Activated CD4-positive, alpha-beta T cell treated with anti-CD3 and anti-CD28 coated beads for 36 hours (primary cell): ENCODE results near the gene MGMT. TPM values are rescaled to one million over a fixed set of nuclear protein-coding genes. Genes with fewer than 3 reads are reported as not detected.

Source experiments
- ATAC-seq: fragments of 200-7000 bp; cut with Tn5 transposase; one replicate; pipeline ENCODE4 v1.10.0; 2021; ENCODE audit warnings: mild to moderate bottlenecking, moderate library complexity
- CTCF ChIA-PET: fragments of 350-600 bp; sonication (Branson Sonifier 250); formaldehyde crosslinking; loops from one replicate; lab custom pipeline; 2021; ENCODE audit warnings: antibody characterized with exemption; lab: Charles Lee
- POLR2A ChIA-PET: fragments of 350-600 bp; sonication (Branson Sonifier 250); formaldehyde crosslinking; loops from one replicate; lab custom pipeline; 2021; ENCODE audit warnings: antibody characterized with exemption, inconsistent platforms; lab: Charles Lee
- DNase-seq: peaks from one replicate; pipeline ENCODE4 v3.0.0-alpha.2; 2020
- H3K27ac Mint-ChIP-seq: one replicate; pipeline ENCODE4 v1.8.0; 2021; ENCODE audit warnings: mixed read lengths
- H3K27me3 Mint-ChIP-seq: one replicate; pipeline ENCODE4 v1.8.0; 2021; ENCODE audit warnings: mixed read lengths
- H3K36me3 Mint-ChIP-seq: one replicate; pipeline ENCODE4 v1.8.0; 2021; ENCODE audit warnings: low read depth, mixed read lengths
- H3K4me1 Mint-ChIP-seq: one replicate; pipeline ENCODE4 v1.8.0; 2021; ENCODE audit warnings: mixed read lengths
- H3K4me3 Mint-ChIP-seq: one replicate; pipeline ENCODE4 v1.8.0; 2021; ENCODE audit warnings: mild to moderate bottlenecking, moderate library complexity, mixed read lengths
- H3K9me3 Mint-ChIP-seq: one replicate; pipeline ENCODE4 v1.8.0; 2021; ENCODE audit warnings: low read depth, mixed read lengths
- intact Hi-C, 2 experiments: fragments of 100-400 bp; cut with DNase I in 1 of 2; cut with micrococcal nuclease in 1 of 2; formaldehyde crosslinking; loops; one replicate each; pipeline versions ENCODE4 v1.14.2 to v1.15.1; 2022 to 2024; cut with DNase I, micrococcal nuclease
- total RNA-seq, 2 experiments: library from RNA; stranded (reverse); gene quantifications; one replicate each; pipeline ENCODE4 v1.2.3, GENCODE V29; 2021

Gene MGMT
- total RNA-seq, 2 experiments from 2014 or later: 18.0 to 22.8 TPM

- ChIA-PET CTCF (no interaction called here), POLR2A (no interaction called here)
- Mint-ChIP-seq H3K27ac (no peak overlapping the region), H3K36me3 (peaks cover 7% of the 10 kb centered on the region), H3K4me1 (no peaks in the 10 kb centered on the region), H3K27me3 (no peaks in the 10 kb centered on the region), H3K9me3 (no peaks in the 10 kb centered on the region), H3K4me3 (no peak overlapping the region)
- no peak for DNase-seq
- no peak for ATAC-seq
- intact Hi-C loops: no loop called here
These were observed 174.3 kb downstream of the MGMT start for GRCh38 chr10:129641351-129641750.

DNA sequence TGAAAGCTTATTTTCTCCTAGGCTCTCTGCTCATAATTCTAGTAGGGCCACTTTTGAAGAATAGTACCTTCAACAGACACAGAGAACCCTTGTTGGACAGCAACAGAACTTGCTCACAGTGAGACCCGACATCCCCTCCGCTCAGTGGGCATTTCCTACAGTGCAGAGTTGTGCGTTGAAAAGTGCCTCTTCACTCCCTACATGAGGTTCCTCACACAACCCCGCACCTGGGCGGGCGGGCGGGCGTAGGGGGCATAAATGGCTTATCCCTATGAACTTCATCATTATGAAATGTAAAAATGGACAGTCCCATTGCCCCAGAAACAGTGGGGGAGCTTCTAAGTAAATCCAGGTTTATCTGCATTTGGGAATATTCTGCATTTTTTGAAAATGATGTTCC, 174.9 kb downstream of the MGMT start:
- intact Hi-C loops: no loop called here
- Mint-ChIP-seq H3K36me3 (peaks cover 7% of the 10 kb centered on the region), H3K27ac (no peak overlapping the region), H3K9me3 (no peaks in the 10 kb centered on the region), H3K4me1 (no peaks in the 10 kb centered on the region), H3K27me3 (no peaks in the 10 kb centered on the region), H3K4me3 (no peak overlapping the region)
- CTCF ChIA-PET: no interaction called here
- POLR2A ChIA-PET: no interaction called here
- DNase-seq (no peak), ATAC-seq (no peak)

DNA sequence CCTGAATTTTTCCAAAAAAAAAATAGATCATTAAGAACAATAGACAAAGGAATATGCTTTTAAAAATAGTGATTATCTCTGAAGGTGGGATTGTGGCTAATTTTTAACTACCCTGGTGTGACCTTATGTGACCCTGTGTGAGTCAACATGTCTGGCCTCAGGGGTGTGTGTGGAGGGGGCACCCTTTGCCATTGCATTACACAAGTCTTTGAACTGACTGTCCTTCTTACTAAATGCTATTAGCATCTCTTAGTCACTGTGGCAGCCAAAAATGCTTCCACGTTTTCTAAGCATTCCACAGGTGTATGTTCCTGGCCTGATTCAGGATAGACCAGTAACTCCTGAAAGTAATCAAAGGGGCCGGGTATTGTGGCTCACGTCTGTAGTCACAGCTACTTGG, 175.4 kb downstream of the MGMT start:
- no peaks in the 10 kb centered on the region for H3K9me3 Mint-ChIP-seq
- no peak overlapping the region for H3K27ac Mint-ChIP-seq
- no peak overlapping the region for H3K4me3 Mint-ChIP-seq
- ATAC-seq: no peak
- no peaks in the 10 kb centered on the region for H3K4me1 Mint-ChIP-seq
- H3K27me3 Mint-ChIP-seq: no peaks in the 10 kb centered on the region
- intact Hi-C loops: no loop called here
- POLR2A ChIA-PET: no interaction called here
- H3K36me3 Mint-ChIP-seq: peaks cover 7% of the 10 kb centered on the region
- CTCF ChIA-PET: no interaction called here
- no peak for DNase-seq

DNA sequence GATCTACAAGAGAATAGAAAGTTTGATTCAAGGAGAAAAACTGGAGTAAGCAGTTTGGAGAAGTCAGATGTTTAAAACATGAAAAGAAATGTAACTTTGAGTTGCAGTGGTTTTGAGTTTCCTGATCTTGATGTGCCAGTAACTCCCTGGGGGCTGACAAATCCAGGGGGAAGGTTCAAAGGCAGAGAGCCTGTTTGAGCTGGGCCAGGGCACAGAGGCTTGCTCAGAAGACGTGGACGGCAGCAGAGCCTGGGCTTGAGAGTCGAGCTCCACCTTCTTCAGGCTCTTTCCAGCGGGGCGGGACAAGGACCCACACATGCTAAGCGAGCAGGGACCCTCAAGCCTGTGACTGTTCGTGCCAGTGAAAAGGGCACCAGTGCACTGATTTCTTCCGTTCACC, 176.2 kb downstream of the MGMT start:
- no peaks in the 10 kb centered on the region for H3K27me3 Mint-ChIP-seq

DNA sequence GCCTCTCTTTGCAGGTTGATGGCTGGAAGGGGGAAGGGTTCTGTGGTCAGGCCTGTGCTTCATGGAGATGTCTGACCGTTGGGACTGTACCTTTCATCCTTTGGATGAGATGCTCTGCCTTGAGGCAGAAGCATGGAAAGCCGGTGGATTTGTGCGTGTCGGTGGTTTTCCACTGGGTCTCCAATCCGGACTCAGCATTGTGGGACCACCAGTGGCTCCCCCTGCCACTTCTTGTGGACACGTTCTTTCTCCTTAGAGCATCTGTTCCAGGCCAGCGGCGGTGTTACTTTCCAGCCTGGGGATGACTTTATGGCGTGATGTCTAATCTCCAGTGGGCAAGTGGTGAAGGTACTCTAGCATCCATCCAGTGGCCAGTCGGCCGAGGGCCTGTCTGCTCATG, 178.4 kb downstream of the MGMT start:
- no peaks in the 10 kb centered on the region for H3K9me3 Mint-ChIP-seq
- H3K27ac Mint-ChIP-seq: no peak overlapping the region
- H3K27me3 Mint-ChIP-seq: no peaks in the 10 kb centered on the region
- intact Hi-C loops: no loop called here
- ATAC-seq (no peak), DNase-seq (no peak)
- POLR2A ChIA-PET: no interaction called here
- H3K36me3 Mint-ChIP-seq: peaks cover 7% of the 10 kb centered on the region
- H3K4me3 Mint-ChIP-seq: no peak overlapping the region
- no peaks in the 10 kb centered on the region for H3K4me1 Mint-ChIP-seq
- CTCF ChIA-PET: no interaction called here

More for the DNA sequence above, 176.2 kb downstream of the MGMT start:
- ATAC-seq: no peak
- Mint-ChIP-seq H3K36me3 (peaks cover 7% of the 10 kb centered on the region), H3K4me1 (no peaks in the 10 kb centered on the region), H3K27ac (no peak overlapping the region), H3K4me3 (no peak overlapping the region), H3K9me3 (no peaks in the 10 kb centered on the region)
- intact Hi-C loops: no loop called here
- ChIA-PET POLR2A (no interaction called here), CTCF (no interaction called here)
- no peak for DNase-seq

GRCh38 chr10:129646973-129647372, 179.9 kb downstream of the MGMT start:
- POLR2A ChIA-PET: no interaction called here
- no peak for ATAC-seq
- DNase-seq: no peak
- no peaks in the 10 kb centered on the region for H3K27me3 Mint-ChIP-seq
- H3K27ac Mint-ChIP-seq: no peak overlapping the region
- H3K36me3 Mint-ChIP-seq: peaks cover 7% of the 10 kb centered on the region
- H3K9me3 Mint-ChIP-seq: no peaks in the 10 kb centered on the region
- CTCF ChIA-PET: no interaction called here
- H3K4me1 Mint-ChIP-seq: no peaks in the 10 kb centered on the region
- no peak overlapping the region for H3K4me3 Mint-ChIP-seq
- intact Hi-C loops: no loop called here

GRCh38 chr10:129647590-129647989, 180.5 kb downstream of the MGMT start:
- CTCF ChIA-PET: no interaction called here
- H3K4me1 Mint-ChIP-seq: no peaks in the 10 kb centered on the region
- intact Hi-C loops: no loop called here
- no peak overlapping the region for H3K4me3 Mint-ChIP-seq
- H3K27me3 Mint-ChIP-seq: no peaks in the 10 kb centered on the region
- ATAC-seq: no peak
- DNase-seq: no peak
- H3K9me3 Mint-ChIP-seq: no peaks in the 10 kb centered on the region
- H3K27ac Mint-ChIP-seq: no peak overlapping the region
- POLR2A ChIA-PET: no interaction called here
- peaks cover 8% of the 10 kb centered on the region for H3K36me3 Mint-ChIP-seq

DNA sequence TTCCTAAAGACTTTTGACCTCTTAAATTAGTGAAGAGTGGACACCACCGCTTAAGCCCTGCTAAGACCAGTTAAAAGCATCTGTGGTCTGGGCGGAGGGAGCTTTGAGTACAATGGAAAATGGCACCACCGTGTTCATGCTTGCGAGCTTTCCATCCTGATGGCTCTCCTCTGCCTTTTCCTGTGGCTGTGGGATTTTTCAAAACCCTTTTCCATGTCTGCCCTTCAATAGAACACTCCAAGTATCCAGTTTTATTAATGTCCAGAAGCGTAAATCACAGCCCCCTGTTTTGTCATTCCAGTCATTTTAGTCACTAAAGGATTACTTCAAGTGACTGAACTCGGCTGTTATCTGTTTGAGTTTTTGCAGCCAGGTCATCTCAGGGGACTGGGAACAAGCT, 181.8 kb downstream of the MGMT start:
- POLR2A ChIA-PET: no interaction called here
- Mint-ChIP-seq H3K4me3 (no peak overlapping the region), H3K9me3 (no peaks in the 10 kb centered on the region), H3K36me3 (peaks cover 11% of the 10 kb centered on the region), H3K4me1 (no peaks in the 10 kb centered on the region), H3K27ac (no peak overlapping the region), H3K27me3 (no peaks in the 10 kb centered on the region)
- CTCF ChIA-PET: no interaction called here
- intact Hi-C loops: no loop called here
- no peak for DNase-seq
- no peak for ATAC-seq

DNA sequence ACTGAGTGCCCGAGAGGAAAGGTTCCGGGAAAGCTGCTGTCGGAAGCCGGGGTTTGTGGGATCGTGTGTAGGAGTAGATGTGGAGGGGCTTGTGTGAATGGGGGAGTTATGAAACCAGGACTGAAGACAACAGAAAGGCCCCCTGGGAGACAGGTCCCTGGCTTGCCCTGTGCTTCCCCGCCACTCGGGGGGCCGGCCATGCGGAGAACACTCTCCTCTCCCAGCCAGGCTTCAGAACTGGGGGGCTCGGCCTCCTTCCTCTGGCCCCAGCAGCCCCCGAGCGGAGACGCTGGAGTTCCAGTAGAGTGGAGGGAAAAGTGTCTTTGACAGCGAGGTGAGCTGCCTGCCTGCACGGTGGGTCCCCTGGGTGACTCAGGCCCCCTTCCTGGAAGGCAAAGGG, 185.0 kb downstream of the MGMT start:
- ChIA-PET POLR2A (no interaction called here), CTCF (no interaction called here)
- Mint-ChIP-seq H3K4me3 (no peak overlapping the region), H3K4me1 (no peaks in the 10 kb centered on the region), H3K27ac (no peak overlapping the region), H3K9me3 (no peaks in the 10 kb centered on the region), H3K27me3 (no peaks in the 10 kb centered on the region), H3K36me3 (peaks cover 8% of the 10 kb centered on the region)
- intact Hi-C loops: no loop called here
- DNase-seq (no peak), ATAC-seq (no peak)

- no peak for DNase-seq
- no peaks in the 10 kb centered on the region for H3K9me3 Mint-ChIP-seq
- CTCF ChIA-PET: no interaction called here
- intact Hi-C loops: no loop called here
- H3K4me1 Mint-ChIP-seq: no peaks in the 10 kb centered on the region
- H3K4me3 Mint-ChIP-seq: no peak overlapping the region
- POLR2A ChIA-PET: no interaction called here
- no peaks in the 10 kb centered on the region for H3K27me3 Mint-ChIP-seq
- peaks cover 8% of the 10 kb centered on the region for H3K36me3 Mint-ChIP-seq
- ATAC-seq: no peak
- no peak overlapping the region for H3K27ac Mint-ChIP-seq
These were observed 185.6 kb downstream of the MGMT start for GRCh38 chr10:129652521-129653201.

DNA sequence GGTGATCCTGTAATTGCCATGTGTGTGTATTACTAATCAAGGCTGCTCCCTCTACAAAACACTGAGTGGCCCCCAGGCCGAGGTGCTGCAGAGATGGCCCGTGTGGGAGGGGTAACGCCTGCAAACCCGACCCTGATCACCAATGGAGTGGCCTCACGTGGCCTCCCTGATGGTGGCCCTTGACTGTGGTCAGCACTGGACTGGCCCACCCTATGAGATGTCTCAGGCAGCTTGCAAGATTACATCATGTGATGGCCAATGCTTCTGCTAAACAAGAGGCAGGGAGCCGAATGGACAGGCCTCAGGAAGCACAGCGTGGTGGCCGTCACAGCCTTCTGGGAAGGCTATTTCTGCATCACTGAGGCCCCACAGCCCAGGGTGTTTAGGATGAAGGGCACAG, 186.4 kb downstream of the MGMT start:
- no peak for ATAC-seq

DNA sequence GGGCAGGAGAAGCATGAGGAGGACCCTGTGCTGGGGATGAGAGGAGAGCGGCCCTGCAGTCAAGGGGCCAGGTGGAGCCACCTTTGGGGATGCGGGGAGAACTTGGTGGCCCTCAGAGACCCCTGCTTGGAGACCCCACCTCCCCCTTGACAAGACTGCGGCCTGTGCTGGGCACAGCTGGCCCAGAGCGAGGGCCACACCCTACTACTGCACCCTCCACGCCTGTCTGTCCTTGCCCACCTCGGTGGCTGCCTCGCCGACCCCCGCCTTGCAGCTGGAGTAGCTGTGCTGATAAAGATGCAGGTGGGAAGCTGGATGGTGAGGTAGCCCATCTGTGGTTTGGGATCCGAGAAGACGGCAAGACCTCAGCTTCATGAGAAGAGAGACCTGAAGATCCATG, 186.8 kb downstream of the MGMT start:
- no peaks in the 10 kb centered on the region for H3K9me3 Mint-ChIP-seq
- DNase-seq: no peak
- no peak for ATAC-seq
- intact Hi-C loops: no loop called here
- ChIA-PET POLR2A (no interaction called here), CTCF (no interaction called here)
- H3K27me3 Mint-ChIP-seq: no peaks in the 10 kb centered on the region
- H3K4me1 Mint-ChIP-seq: no peaks in the 10 kb centered on the region
- no peak overlapping the region for H3K27ac Mint-ChIP-seq
- H3K4me3 Mint-ChIP-seq: no peak overlapping the region
- H3K36me3 Mint-ChIP-seq: peaks cover 11% of the 10 kb centered on the region

More for the DNA sequence above, 186.4 kb downstream of the MGMT start:
- intact Hi-C loops: no loop called here
- Mint-ChIP-seq H3K4me1 (no peaks in the 10 kb centered on the region), H3K27ac (no peak overlapping the region), H3K36me3 (peaks cover 8% of the 10 kb centered on the region), H3K4me3 (no peak overlapping the region), H3K9me3 (no peaks in the 10 kb centered on the region), H3K27me3 (no peaks in the 10 kb centered on the region)
- ChIA-PET CTCF (no interaction called here), POLR2A (no interaction called here)
- no peak for DNase-seq

DNA sequence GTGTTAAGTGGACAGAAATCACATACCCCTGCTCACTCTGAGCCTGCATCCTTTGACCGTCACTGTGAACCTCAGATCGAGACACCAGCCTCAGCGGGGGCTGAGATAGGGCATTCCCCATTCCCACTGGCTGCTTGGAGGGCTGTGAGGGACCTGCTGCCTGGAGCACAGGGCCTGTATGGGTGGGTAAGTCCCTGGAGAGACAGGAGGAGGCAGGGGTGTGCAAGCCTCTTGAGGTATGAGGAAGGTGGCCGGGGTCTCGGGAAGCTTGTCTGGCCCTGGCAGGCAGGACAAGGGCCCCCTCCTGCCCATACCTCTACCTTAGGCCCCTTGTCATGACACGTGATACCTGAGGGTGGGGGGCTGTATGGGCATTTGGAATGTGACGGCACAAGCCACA, 187.4 kb downstream of the MGMT start:
- CTCF ChIA-PET: no interaction called here

More for the DNA sequence above, 187.4 kb downstream of the MGMT start:
- ATAC-seq (no peak), DNase-seq (no peak)
- intact Hi-C loops: no loop called here
- no peak overlapping the region for H3K27ac Mint-ChIP-seq
- H3K4me1 Mint-ChIP-seq: no peaks in the 10 kb centered on the region
- POLR2A ChIA-PET: no interaction called here
- H3K9me3 Mint-ChIP-seq: no peaks in the 10 kb centered on the region
- H3K4me3 Mint-ChIP-seq: no peak overlapping the region
- H3K36me3 Mint-ChIP-seq: peaks cover 15% of the 10 kb centered on the region
- H3K27me3 Mint-ChIP-seq: no peaks in the 10 kb centered on the region
